HCT116 (cell line): ENCODE results near the gene SLC7A11. TPM values are rescaled to one million over a fixed set of nuclear protein-coding genes. Genes with fewer than 3 reads are reported as not detected.

ENCODE experiments used
- ATAC-seq: fragments of 200-7000 bp; cut with Tn5 transposase; 2 replicates; pipeline ENCODE4 v1.9.1; 2020; ENCODE audit warnings: mild to moderate bottlenecking, moderate library complexity
- BruUV-seq: library from RNA; stranded (reverse); fragments of 400-500 nt; replicated peaks from 2 replicates; lab custom pipeline; 2021; lab: Mats Ljungman, UMichigan
- CTCF ChIA-PET: fragments of 300-600 bp; sonication (Branson Sonifier 250); formaldehyde crosslinking; loops from one replicate; lab custom pipeline; 2021; ENCODE audit warnings: antibody characterized with exemption; lab: Charles Lee
- POLR2A ChIA-PET: fragments of 300-600, 350-600 bp; sonication (Branson Sonifier 250); formaldehyde crosslinking; loops from one replicate; lab custom pipeline; 2021; ENCODE audit warnings: antibody characterized with exemption; lab: Charles Lee
- RAD21 ChIA-PET, 2 experiments: fragments of 300-600 bp; sonication (Branson Sonifier 250); formaldehyde crosslinking; loops; one replicate each; lab custom pipeline; 2023; ENCODE audit warnings: low total read pairs in 2 of 2; ENCODE audit not compliant: uncharacterized antibody in 2 of 2, unreplicated experiment in 2 of 2, low non-redundant PET in 1 of 2; lab: Charles Lee
- DNase-seq: peaks from one replicate; pipeline ENCODE4 v3.0.0-alpha.2; 2010; ENCODE audit warnings: low read depth, low spot score
- H2AFZ ChIP-seq: fragments of 200-600 bp; shearing (Covaris generic), sonication (generic); 2 replicates; pipeline ENCODE4 v1.6.1; 2017; ENCODE audit warnings: low read depth, mixed run types, mixed read lengths, antibody characterized with exemption, low read length; ENCODE audit not compliant: poor library complexity, severe bottlenecking
- H3K27ac ChIP-seq: 2 replicates; pipeline ENCODE4 v1.5.1; 2012; ENCODE audit warnings: low read depth, low read length
- H3K27me3 ChIP-seq: fragments of 200-600 bp; sonication (generic); 2 replicates; pipeline ENCODE4 v1.6.1; 2016; ENCODE audit warnings: mixed run types, low read length, mixed read lengths; ENCODE audit not compliant: insufficient read depth
- H3K36me3 ChIP-seq, 2 experiments: fragments of 200-500 bp in 1 of 2; fragments of 200-600 bp in 1 of 2; sonication (Bioruptor generic) in 1 of 2; sonication (generic) in 1 of 2; 2 replicates each; pipeline versions ENCODE4 v1.5.1 to v1.6.1; 2014 to 2016; ENCODE audit warnings: low read length in 2 of 2, inconsistent platforms in 1 of 2, mixed read lengths in 1 of 2, mixed run types in 1 of 2; ENCODE audit not compliant: insufficient read depth in 2 of 2, control insufficient read depth in 1 of 2
- H3K4me1 ChIP-seq, 2 experiments: fragments of 200-600 bp in 1 of 2; sonication (generic) in 1 of 2; 2 replicates each; pipeline versions ENCODE4 v1.5.1 to v1.6.1; 2012 to 2017; ENCODE audit warnings: low read length in 2 of 2, inconsistent platforms in 1 of 2, mild to moderate bottlenecking in 1 of 2, mixed read lengths in 1 of 2, mixed run types in 1 of 2, moderate library complexity in 1 of 2; ENCODE audit not compliant: insufficient read depth in 2 of 2, control insufficient read depth in 1 of 2
- H3K4me2 ChIP-seq: fragments of 200-600 bp; sonication (generic); 2 replicates; pipeline ENCODE4 v1.6.1; 2017; ENCODE audit warnings: mixed run types, low read length, mixed read lengths
- H3K4me3 ChIP-seq, 2 experiments: fragments of 200-600 bp in 1 of 2; sonication (generic) in 1 of 2; replicated peaks in 1 of 2; 2 replicates each; pipeline ENCODE4 v1.5.1; 2011 to 2016; ENCODE audit warnings: low read length in 2 of 2, control low read depth in 1 of 2, low read depth in 1 of 2, mild to moderate bottlenecking in 1 of 2, mixed read lengths in 1 of 2, mixed run types in 1 of 2
- H3K79me2 ChIP-seq: fragments of 200-600 bp; sonication (generic); 2 replicates; pipeline ENCODE4 v1.6.1; 2017; ENCODE audit warnings: mild to moderate bottlenecking, mixed run types, low read length, moderate library complexity, mixed read lengths; ENCODE audit not compliant: insufficient read depth
- H3K9ac ChIP-seq: fragments of 200-600 bp; sonication (generic); 2 replicates; pipeline ENCODE4 v1.6.1; 2016; ENCODE audit warnings: low read length, mixed read lengths
- H3K9me2 ChIP-seq: fragments of 200-600 bp; sonication (generic), shearing (Covaris generic); 2 replicates; pipeline ENCODE4 v1.6.1; 2017; ENCODE audit warnings: mixed run types, mild to moderate bottlenecking, moderate library complexity; ENCODE audit not compliant: insufficient read depth
- H3K9me3 ChIP-seq, 2 experiments: fragments of 200-500 bp in 1 of 2; fragments of 200-600 bp in 1 of 2; sonication (Bioruptor generic) in 1 of 2; sonication (generic) in 1 of 2; 2 replicates each; pipeline ENCODE4 v1.6.1; 2014 to 2017; ENCODE audit warnings: low read length in 2 of 2, mixed read lengths in 2 of 2, inconsistent platforms in 1 of 2, low read depth in 1 of 2, mild to moderate bottlenecking in 1 of 2, mixed run types in 1 of 2, moderate library complexity in 1 of 2; ENCODE audit not compliant: control insufficient read depth in 1 of 2, insufficient read depth in 1 of 2
- H4K20me1 ChIP-seq: fragments of 200-600 bp; sonication (generic), shearing (Covaris generic); 2 replicates; pipeline ENCODE4 v1.6.1; 2017; ENCODE audit warnings: mixed run types, mild to moderate bottlenecking, moderate library complexity; ENCODE audit not compliant: insufficient read depth
- CBX3 ChIP-seq: IDR thresholded peaks from 2 replicates; pipeline ENCODE4 v1.6.1; 2012; ENCODE audit warnings: low read depth
- CEBPB ChIP-seq: IDR thresholded peaks from 2 replicates; pipeline ENCODE4 v1.6.1; 2012; ENCODE audit warnings: low read depth
- EGR1 ChIP-seq: IDR thresholded peaks from 2 replicates; pipeline ENCODE4 v1.6.1; 2012; ENCODE audit warnings: low read depth
- ELF1 ChIP-seq: IDR thresholded peaks from 2 replicates; pipeline ENCODE4 v1.6.1; 2012; ENCODE audit warnings: low read depth, borderline replicate concordance
- EZH2 ChIP-seq: fragments of 200-600 bp; sonication (generic); IDR thresholded peaks from 2 replicates; pipeline ENCODE4 v1.6.1; 2017; ENCODE audit warnings: antibody characterized with exemption, mixed run types
- EZH2phosphoT487 ChIP-seq: fragments of 200-600 bp; IDR thresholded peaks from 2 replicates; pipeline ENCODE4 v1.6.1; 2018; ENCODE audit warnings: antibody characterized with exemption, borderline replicate concordance
- FOSL1 ChIP-seq: IDR thresholded peaks from 2 replicates; pipeline ENCODE4 v1.6.1; 2012; ENCODE audit warnings: low read depth
- POLR2A ChIP-seq: IDR thresholded peaks from 2 replicates; pipeline ENCODE4 v1.7.0; 2011; ENCODE audit warnings: borderline replicate concordance; ENCODE audit not compliant: insufficient read depth, insufficient read length; ENCODE audit errors: extremely low read depth
- POLR2AphosphoS5 ChIP-seq: IDR thresholded peaks from 2 replicates; pipeline ENCODE4 v1.6.1; 2011; ENCODE audit warnings: mild to moderate bottlenecking, low read depth, low read length, moderate library complexity
- RAD21 ChIP-seq: IDR thresholded peaks from 2 replicates; pipeline ENCODE4 v1.6.1; 2012; ENCODE audit warnings: low read depth, mild to moderate bottlenecking
- SIN3A ChIP-seq: IDR thresholded peaks from 2 replicates; pipeline ENCODE4 v1.6.1; 2012; ENCODE audit warnings: low read depth
- TCF7L2 ChIP-seq: IDR thresholded peaks from 2 replicates; pipeline ENCODE4 v1.7.0; 2011; ENCODE audit warnings: borderline replicate concordance, inconsistent platforms; ENCODE audit not compliant: insufficient read depth, insufficient read length; ENCODE audit errors: extremely low read depth
- YY1 ChIP-seq: IDR thresholded peaks from 2 replicates; pipeline ENCODE4 v1.6.1; 2011; ENCODE audit warnings: low read length, low read depth, moderate library complexity, mild to moderate bottlenecking; ENCODE audit not compliant: insufficient replicate concordance; ENCODE audit errors: extremely low read depth
- ZFX ChIP-seq: fragments of 450-650 bp; IDR thresholded peaks from 2 replicates; pipeline ENCODE4 v1.6.1; 2017
- ZNF274 ChIP-seq: fragments of 200-500 bp; sonication (Bioruptor generic); IDR thresholded peaks from 2 replicates; pipeline ENCODE4 v1.6.1; 2014; ENCODE audit warnings: mild to moderate bottlenecking, low read depth, low read length, inconsistent platforms
- intact Hi-C: fragments of 100-400 bp; cut with micrococcal nuclease; formaldehyde crosslinking; loops from 2 replicates; pipeline ENCODE4 v1.10.0; 2022
- total RNA-seq: library from RNA; stranded (reverse); gene quantifications from one replicate; pipeline ENCODE4 v1.2.1, GENCODE V29; 2021; ENCODE audit not compliant: unreplicated experiment
- TF ChIP-seq, protein P1 (sequence below): IDR thresholded peaks from 2 replicates; pipeline ENCODE4 v1.6.1; 2012; ENCODE audit warnings: low read depth
- TF ChIP-seq, protein P2 (sequence below), 3 experiments: fragments of 200-600 bp in 1 of 3; sonication (generic) in 1 of 3; IDR thresholded peaks in 2 of 3; conservative IDR thresholded peaks in 1 of 3; 2 replicates each; pipeline ENCODE4 v1.5.1; 2012 to 2017; ENCODE audit warnings: low read depth in 2 of 3, low read length in 2 of 3, antibody characterized with exemption in 1 of 3, borderline replicate concordance in 1 of 3, control low read depth in 1 of 3, mild to moderate bottlenecking in 1 of 3, mixed read lengths in 1 of 3, mixed run types in 1 of 3, moderate library complexity in 1 of 3; ENCODE audit not compliant: insufficient read depth in 1 of 3
- TF ChIP-seq, protein P3 (sequence below): IDR thresholded peaks from 2 replicates; pipeline ENCODE4 v1.6.1; 2012

The SLC7A11 gene
- total RNA-seq, 1 experiment from 2014 or later, result 45.8 TPM

DNA sequence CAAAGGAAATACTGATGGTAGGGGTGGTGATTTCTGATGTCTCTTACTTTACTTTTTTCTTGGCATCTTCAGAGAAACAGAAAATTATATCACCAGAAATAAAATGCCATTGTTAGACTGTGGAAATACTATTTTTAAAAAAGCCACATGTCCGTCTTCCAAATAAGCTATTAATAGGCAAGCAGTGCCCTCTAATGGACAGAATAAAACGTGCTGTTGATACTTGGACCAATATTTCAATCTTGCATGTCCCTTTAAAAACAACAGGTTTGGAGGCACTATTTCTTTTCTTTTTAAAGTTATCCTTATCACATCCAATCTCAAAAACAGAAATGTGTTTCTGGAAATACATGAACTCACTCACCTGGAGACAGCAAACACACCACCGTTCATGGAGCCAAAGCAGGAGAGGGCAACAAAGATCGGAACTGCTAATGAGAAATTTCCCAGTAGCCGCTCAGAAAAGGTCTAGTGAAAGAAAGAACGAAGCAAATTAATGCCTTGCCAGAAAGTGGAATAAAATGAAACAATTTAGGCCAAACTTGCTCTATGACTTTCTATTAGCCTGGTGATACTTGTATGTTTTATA is 59.2 kb downstream of the SLC7A11 start:
- Histone ChIP-seq H3K4me1 (no peaks in the 10 kb centered on the region), H2AFZ (no peak overlapping the region), H3K79me2 (no peaks in the 10 kb centered on the region), H4K20me1 (no peaks in the 10 kb centered on the region), H3K36me3 (no peaks in the 10 kb centered on the region), H3K9me3 (no peaks in the 10 kb centered on the region), H3K9me2 (no peaks in the 10 kb centered on the region), H3K27ac (no peak overlapping the region), H3K4me2 (no peak overlapping the region), H3K9ac (no peak overlapping the region), H3K27me3 (no peaks in the 10 kb centered on the region), H3K4me3 (no peak overlapping the region)
- ChIA-PET CTCF (interaction anchor here (0.5 to 2.1 kb wide), 13 partner anchors 9 to 1058 kb away, joined by 3 to 14 read pairs (median 3); no protein-coding TSS in a partner anchor), RAD21 (interaction anchor here in 1 of 2 experiments (1.1 to 1.2 kb wide), 2 partner anchors 148 to 363 kb away, joined by 4 to 5 read pairs; no protein-coding TSS in a partner anchor), POLR2A (interaction anchor here (1.0 kb wide), 1 partner anchor 363 kb away, joined by 3 read pairs; no protein-coding TSS in a partner anchor)
- DNase-seq, result peak; percentile 45
- ATAC-seq, result no peak
- BruUV-seq, result no TSS peak
- intact Hi-C loops, result loop anchor here (1.0 to 10.0 kb wide), 3 partner anchors 148 to 392 kb away; no protein-coding TSS in a partner anchor
- TF ChIP-seq EZH2phosphoT487 (no peak), CBX3 (no peak), RAD21 (peak; percentile 73), EZH2 (no peak), POLR2AphosphoS5 (no peak), EGR1 (no peak), TCF7L2 (no peak), POLR2A (no peak), SIN3A (no peak), ZNF274 (no peak), YY1 (no peak), CEBPB (no peak), FOSL1 (no peak), ELF1 (no peak), ZFX (no peak)
- TF ChIP-seq, protein P1, sequence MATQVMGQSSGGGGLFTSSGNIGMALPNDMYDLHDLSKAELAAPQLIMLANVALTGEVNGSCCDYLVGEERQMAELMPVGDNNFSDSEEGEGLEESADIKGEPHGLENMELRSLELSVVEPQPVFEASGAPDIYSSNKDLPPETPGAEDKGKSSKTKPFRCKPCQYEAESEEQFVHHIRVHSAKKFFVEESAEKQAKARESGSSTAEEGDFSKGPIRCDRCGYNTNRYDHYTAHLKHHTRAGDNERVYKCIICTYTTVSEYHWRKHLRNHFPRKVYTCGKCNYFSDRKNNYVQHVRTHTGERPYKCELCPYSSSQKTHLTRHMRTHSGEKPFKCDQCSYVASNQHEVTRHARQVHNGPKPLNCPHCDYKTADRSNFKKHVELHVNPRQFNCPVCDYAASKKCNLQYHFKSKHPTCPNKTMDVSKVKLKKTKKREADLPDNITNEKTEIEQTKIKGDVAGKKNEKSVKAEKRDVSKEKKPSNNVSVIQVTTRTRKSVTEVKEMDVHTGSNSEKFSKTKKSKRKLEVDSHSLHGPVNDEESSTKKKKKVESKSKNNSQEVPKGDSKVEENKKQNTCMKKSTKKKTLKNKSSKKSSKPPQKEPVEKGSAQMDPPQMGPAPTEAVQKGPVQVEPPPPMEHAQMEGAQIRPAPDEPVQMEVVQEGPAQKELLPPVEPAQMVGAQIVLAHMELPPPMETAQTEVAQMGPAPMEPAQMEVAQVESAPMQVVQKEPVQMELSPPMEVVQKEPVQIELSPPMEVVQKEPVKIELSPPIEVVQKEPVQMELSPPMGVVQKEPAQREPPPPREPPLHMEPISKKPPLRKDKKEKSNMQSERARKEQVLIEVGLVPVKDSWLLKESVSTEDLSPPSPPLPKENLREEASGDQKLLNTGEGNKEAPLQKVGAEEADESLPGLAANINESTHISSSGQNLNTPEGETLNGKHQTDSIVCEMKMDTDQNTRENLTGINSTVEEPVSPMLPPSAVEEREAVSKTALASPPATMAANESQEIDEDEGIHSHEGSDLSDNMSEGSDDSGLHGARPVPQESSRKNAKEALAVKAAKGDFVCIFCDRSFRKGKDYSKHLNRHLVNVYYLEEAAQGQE, result no peak
- TF ChIP-seq, protein P2, sequence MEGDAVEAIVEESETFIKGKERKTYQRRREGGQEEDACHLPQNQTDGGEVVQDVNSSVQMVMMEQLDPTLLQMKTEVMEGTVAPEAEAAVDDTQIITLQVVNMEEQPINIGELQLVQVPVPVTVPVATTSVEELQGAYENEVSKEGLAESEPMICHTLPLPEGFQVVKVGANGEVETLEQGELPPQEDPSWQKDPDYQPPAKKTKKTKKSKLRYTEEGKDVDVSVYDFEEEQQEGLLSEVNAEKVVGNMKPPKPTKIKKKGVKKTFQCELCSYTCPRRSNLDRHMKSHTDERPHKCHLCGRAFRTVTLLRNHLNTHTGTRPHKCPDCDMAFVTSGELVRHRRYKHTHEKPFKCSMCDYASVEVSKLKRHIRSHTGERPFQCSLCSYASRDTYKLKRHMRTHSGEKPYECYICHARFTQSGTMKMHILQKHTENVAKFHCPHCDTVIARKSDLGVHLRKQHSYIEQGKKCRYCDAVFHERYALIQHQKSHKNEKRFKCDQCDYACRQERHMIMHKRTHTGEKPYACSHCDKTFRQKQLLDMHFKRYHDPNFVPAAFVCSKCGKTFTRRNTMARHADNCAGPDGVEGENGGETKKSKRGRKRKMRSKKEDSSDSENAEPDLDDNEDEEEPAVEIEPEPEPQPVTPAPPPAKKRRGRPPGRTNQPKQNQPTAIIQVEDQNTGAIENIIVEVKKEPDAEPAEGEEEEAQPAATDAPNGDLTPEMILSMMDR (IDR thresholded peaks at IDR 0.05 in 2 of 3, conservative IDR thresholded peaks at IDR 0.05 in 1 of 3; ENCODE audit: borderline replicate concordance in 1 of 3, insufficient read depth in 1 of 3, low read depth in 2 of 3, low read length in 2 of 3), result peak; percentile 45 to 81 (median 59)
- TF ChIP-seq, protein P3, sequence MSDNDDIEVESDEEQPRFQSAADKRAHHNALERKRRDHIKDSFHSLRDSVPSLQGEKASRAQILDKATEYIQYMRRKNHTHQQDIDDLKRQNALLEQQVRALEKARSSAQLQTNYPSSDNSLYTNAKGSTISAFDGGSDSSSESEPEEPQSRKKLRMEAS, result no peak
